Right atrium auricular region (tissue), 2 donors: ENCODE data around the gene PRICKLE3. TPM values are rescaled to one million over a fixed set of nuclear protein-coding genes. Genes with fewer than 3 reads are reported as not detected.

Experiments
- DNase-seq: peaks from one replicate; pipeline ENCODE4 v3.0.0-alpha.2; 2019; ENCODE audit warnings: low spot score
- H3K27ac ChIP-seq, 2 donors: fragments of 200-600 bp; sonication (generic); 1 replicate in 1 of 2; 2 replicates in 1 of 2; pipeline ENCODE4 v1.5.1; 2016 to 2019
- H3K27me3 ChIP-seq, 2 donors: fragments of 200-600 bp; sonication (generic); one replicate each; pipeline versions ENCODE4 v1.5.1 to v1.6.0; 2017 to 2019
- H3K36me3 ChIP-seq: fragments of 200-600 bp; sonication (generic); one replicate; pipeline ENCODE4 v1.5.1; 2016
- H3K4me1 ChIP-seq, 2 donors: fragments of 200-600 bp; sonication (generic); one replicate each; pipeline versions ENCODE4 v1.5.1 to v1.6.0; 2017 to 2019
- H3K4me3 ChIP-seq, 2 donors: fragments of 200-600 bp; sonication (generic); 1 replicate in 1 of 2; 2 replicates in 1 of 2; pipeline ENCODE4 v1.5.1; 2017 to 2019; ENCODE audit warnings: mild to moderate bottlenecking in 1 of 2, moderate library complexity in 1 of 2
- H3K9me3 ChIP-seq, 2 donors: fragments of 200-600 bp; sonication (generic); one replicate each; pipeline ENCODE4 v1.5.1; 2019
- total RNA-seq, 2 donors: library from RNA; depleted of rRNA; stranded (reverse); fragments of >200 nt; gene quantifications; one replicate each; pipeline ENCODE4 v1.1.0, GENCODE V29; 2016
- TF ChIP-seq, protein P1 (sequence below), 2 donors: fragments of 200-600 bp; sonication (generic); IDR thresholded peaks; one replicate each; pipeline ENCODE4 v1.5.1; 2019; ENCODE audit warnings: antibody characterized with exemption in 2 of 2

PRICKLE3 gene
- total RNA-seq, 2 donors from 2014 or later, result 7.2 to 12.7 TPM

DNA sequence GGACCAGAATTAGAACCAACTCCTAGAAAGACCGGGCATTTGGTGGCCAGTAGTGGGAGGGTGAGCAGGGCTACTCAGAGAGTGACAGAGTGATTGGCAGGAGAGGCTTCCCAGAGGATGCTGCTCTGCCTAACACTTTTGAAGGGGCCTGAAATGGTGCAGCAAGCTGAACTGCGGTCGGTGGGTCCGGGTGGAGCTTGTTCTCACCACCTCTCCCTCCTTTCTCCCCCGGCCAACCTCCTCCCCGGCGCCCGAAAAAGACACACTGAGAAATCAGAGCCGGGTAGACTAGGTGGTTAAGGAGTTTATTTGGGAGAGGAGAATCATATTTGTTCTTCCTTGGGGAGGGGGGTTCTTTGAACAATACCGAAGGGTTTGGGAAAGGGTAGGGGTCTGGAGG is 1.4 kb upstream of the PRICKLE3 start:
- H3K36me3 ChIP-seq, result no peaks in the 10 kb centered on the region
- TF ChIP-seq, protein P1, sequence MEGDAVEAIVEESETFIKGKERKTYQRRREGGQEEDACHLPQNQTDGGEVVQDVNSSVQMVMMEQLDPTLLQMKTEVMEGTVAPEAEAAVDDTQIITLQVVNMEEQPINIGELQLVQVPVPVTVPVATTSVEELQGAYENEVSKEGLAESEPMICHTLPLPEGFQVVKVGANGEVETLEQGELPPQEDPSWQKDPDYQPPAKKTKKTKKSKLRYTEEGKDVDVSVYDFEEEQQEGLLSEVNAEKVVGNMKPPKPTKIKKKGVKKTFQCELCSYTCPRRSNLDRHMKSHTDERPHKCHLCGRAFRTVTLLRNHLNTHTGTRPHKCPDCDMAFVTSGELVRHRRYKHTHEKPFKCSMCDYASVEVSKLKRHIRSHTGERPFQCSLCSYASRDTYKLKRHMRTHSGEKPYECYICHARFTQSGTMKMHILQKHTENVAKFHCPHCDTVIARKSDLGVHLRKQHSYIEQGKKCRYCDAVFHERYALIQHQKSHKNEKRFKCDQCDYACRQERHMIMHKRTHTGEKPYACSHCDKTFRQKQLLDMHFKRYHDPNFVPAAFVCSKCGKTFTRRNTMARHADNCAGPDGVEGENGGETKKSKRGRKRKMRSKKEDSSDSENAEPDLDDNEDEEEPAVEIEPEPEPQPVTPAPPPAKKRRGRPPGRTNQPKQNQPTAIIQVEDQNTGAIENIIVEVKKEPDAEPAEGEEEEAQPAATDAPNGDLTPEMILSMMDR (IDR thresholded peaks at IDR 0.05), result no peak
- DNase-seq, result no peak
- H3K4me3 ChIP-seq, result no peak overlapping the region
- H3K27me3 ChIP-seq, result no peaks in the 10 kb centered on the region
- H3K4me1 ChIP-seq, result peaks cover 0 to 11% of the 10 kb centered on the region in 2 donors
- H3K9me3 ChIP-seq, result no peaks in the 10 kb centered on the region
- H3K27ac ChIP-seq, result peak overlapping the region; percentile 31 to 77

DNA sequence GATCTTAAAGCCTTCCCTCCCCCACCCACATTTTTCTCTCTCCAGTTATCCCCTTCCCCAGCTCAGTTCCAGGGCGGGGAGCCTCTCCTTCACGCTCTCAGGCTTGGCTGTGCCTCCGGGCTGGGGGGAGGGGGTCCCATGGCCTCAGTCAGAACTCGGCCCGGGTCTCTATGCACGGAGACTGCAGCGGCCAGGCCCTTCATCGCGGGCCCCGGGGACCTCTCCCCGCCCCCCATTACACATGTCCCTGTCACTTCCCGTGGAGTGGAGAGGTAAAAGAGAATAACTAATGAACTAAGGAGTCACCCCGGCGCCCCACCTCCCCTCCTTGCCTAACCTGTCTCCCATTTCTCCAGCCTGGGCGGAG is 838 bp upstream of the PRICKLE3 start:
- DNase-seq, result no peak
- H3K9me3 ChIP-seq, result no peaks in the 10 kb centered on the region
- H3K4me3 ChIP-seq, result no peak overlapping the region
- peaks cover 0 to 11% of the 10 kb centered on the region in 2 donors for H3K4me1 ChIP-seq
- TF ChIP-seq, protein P1 (IDR thresholded peaks at IDR 0.05), result no peak
- H3K27ac ChIP-seq, result peak overlapping the region; percentile 31 to 77
- no peaks in the 10 kb centered on the region for H3K36me3 ChIP-seq
- H3K27me3 ChIP-seq, result no peaks in the 10 kb centered on the region

DNA sequence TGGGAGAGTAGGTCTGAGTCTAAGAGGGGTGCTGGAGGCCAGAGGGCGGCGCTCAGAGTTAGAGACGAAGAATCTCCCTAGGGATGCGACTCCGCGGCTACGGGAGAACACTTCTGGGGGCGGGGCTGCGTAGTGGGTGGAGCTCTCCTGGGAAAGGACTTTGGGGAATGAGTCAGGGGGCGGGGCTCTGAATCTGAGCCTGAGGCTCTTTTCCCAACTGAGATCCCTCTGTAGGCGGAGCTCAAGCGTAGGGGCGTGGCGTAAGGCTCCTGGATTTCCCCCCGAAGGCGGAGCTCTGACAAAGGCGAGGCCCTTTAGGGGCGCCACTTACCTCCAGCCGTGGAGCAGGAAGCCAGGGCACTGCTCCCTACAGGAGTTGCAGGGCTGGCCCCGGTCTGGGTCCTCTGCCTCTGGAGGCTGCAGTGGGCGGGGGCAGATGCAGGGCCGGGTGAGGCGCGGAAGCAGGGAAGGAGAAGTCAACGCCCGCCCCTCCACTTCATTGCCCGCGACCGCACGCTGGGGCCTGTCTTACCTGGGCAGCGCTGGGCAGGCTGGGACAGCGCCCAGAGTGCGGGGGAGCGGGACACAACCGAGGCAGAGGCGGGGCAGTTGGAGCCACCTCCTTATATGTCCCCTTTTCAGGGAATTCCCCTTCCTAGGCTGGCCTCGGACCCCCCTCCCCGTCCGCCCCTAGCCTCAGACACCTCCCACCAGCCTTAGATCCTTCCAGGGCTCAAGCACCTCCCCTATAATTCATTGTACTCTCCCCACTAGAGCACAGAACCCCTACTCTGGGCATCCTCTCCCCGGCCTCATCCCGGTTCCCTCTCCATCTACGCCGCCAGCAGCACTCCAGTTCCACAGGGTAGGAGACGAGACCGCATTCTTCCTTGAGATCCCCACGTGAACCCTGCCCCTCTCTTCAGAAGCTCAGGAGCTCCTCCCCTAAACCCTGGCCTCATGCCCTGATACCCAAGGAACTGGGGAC is 1.6 kb downstream of the PRICKLE3 start:
- H3K4me3 ChIP-seq, result peak overlapping the region; percentile 31 to 54
- H3K36me3 ChIP-seq, result no peaks in the 10 kb centered on the region
- peaks cover 0 to 11% of the 10 kb centered on the region in 2 donors for H3K4me1 ChIP-seq
- no peaks in the 10 kb centered on the region for H3K9me3 ChIP-seq
- H3K27me3 ChIP-seq, result no peaks in the 10 kb centered on the region
- peak; percentile 94 for DNase-seq
- TF ChIP-seq, protein P1 (IDR thresholded peaks at IDR 0.05), result no peak
- peak overlapping the region; percentile 77 to 81 for H3K27ac ChIP-seq

DNA sequence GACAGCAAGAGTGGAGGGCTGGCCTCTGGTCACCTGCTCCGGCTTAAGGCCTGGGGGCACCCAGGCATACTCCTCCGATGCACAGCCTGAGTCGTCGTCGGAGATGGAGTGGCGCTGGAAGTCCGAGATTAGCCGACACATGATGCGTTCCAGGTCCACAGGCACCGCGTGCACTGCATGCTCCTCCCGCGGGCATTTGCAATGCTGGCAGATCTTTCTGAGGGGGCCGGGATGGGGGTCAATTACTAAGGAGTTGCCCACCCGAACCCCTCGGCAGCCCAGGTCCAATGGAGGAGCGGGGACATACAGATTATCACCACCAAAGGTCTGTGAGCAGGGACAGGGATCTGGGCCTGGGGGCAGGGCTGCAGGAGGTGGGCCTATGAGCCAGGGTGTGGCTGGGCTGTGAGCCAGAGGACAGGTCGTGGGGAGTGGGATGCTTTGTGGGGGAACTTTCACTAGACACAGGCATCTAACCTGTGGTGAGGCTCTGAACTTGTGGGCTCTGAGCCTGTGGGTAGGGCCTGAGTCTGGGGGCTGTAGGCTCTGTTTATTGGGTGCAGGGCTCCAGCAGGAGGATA is 2.4 kb downstream of the PRICKLE3 start:
- no peaks in the 10 kb centered on the region for H3K27me3 ChIP-seq
- TF ChIP-seq, protein P1 (IDR thresholded peaks at IDR 0.05), result no peak
- H3K27ac ChIP-seq, result peak overlapping the region; percentile 36 to 81
- no peak overlapping the region for H3K4me3 ChIP-seq
- no peak for DNase-seq
- peaks cover 0 to 11% of the 10 kb centered on the region in 2 donors for H3K4me1 ChIP-seq
- H3K36me3 ChIP-seq, result no peaks in the 10 kb centered on the region
- H3K9me3 ChIP-seq, result no peaks in the 10 kb centered on the region

DNA sequence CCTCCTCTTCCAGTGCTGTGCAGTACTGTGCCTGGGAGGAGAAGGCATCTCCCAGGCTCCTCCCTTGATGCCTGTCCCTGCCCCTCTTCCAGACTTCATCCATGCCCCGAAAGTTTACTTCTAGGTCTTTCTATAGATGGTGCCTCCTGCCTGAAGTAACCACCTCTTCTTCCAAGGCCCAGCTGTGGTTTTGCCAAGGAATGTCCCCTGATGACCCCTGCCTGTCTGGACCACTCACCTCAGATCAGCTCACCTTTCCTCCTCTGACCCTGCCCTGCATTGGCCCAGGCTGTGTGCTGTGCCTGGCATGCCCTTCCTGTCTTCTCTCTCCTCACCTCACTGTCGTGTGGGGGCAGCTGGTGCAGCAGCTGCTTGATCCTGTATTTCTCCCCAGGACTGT is 6.8 kb downstream of the PRICKLE3 start:
- Histone ChIP-seq H3K27ac (no peak overlapping the region), H3K4me3 (no peak overlapping the region), H3K4me1 (peaks cover 0 to 4% of the 10 kb centered on the region in 2 donors), H3K9me3 (no peaks in the 10 kb centered on the region), H3K27me3 (no peaks in the 10 kb centered on the region), H3K36me3 (peaks cover 12% of the 10 kb centered on the region)
- TF ChIP-seq, protein P1 (IDR thresholded peaks at IDR 0.05), result no peak
- no peak for DNase-seq
